CD4-positive, alpha-beta T cell (primary cell): ENCODE measurements around the gene CYP2F1. TPM values are rescaled to one million over a fixed set of nuclear protein-coding genes. Genes with fewer than 3 reads are reported as not detected.
A peak's percentile ranks its signal among the peaks of the same experiment; 100 is the strongest.

Source experiments
- ATAC-seq: fragments of 200-7000 bp; cut with Tn5 transposase; one replicate; pipeline ENCODE4 v1.10.0; 2022; ENCODE audit warnings: mild to moderate bottlenecking; ENCODE audit not compliant: poor library complexity
- CTCF ChIA-PET: fragments of 350-600 bp; sonication (Branson Sonifier 250); formaldehyde crosslinking; loops from one replicate; lab custom pipeline; 2021; ENCODE audit warnings: antibody characterized with exemption, inconsistent platforms; lab: Charles Lee
- POLR2A ChIA-PET: fragments of 350-600 bp; sonication (Branson Sonifier 250); formaldehyde crosslinking; loops from one replicate; lab custom pipeline; 2021; ENCODE audit warnings: antibody characterized with exemption, inconsistent platforms; lab: Charles Lee
- DNase-seq, 14 experiments: peaks; one replicate each; pipeline ENCODE4 v3.0.0-alpha.2; 2013 to 2020; ENCODE audit warnings: mixed read lengths in 2 of 14
- H3K27ac ChIP-seq, 2 donors: one replicate each; pipeline versions ENCODE4 v1.5.1 to v1.7.0; 2013; ENCODE audit warnings: low read length in 2 of 2, low read depth in 1 of 2, mild to moderate bottlenecking in 1 of 2
- H3K27me3 ChIP-seq, 2 experiments: 1 replicate in 1 of 2; 2 replicates in 1 of 2; pipeline versions ENCODE4 v1.6.1 to v1.7.0; 2013; ENCODE audit warnings: low read length in 2 of 2, control low read depth in 1 of 2, mild to moderate bottlenecking in 1 of 2, moderate library complexity in 1 of 2; ENCODE audit not compliant: insufficient read depth in 2 of 2, control insufficient read depth in 1 of 2
- H3K36me3 ChIP-seq: one replicate; pipeline ENCODE4 v1.6.1; 2013; ENCODE audit warnings: low read length, control low read depth; ENCODE audit not compliant: insufficient read depth
- H3K4me1 ChIP-seq: one replicate; pipeline ENCODE4 v1.6.1; 2013; ENCODE audit warnings: low read length, control low read depth; ENCODE audit not compliant: insufficient read depth
- H3K4me3 ChIP-seq: one replicate; pipeline ENCODE4 v1.5.1; 2013; ENCODE audit warnings: mild to moderate bottlenecking, low read length, moderate library complexity
- H3K9me3 ChIP-seq, 2 experiments: 1 replicate in 1 of 2; 2 replicates in 1 of 2; pipeline versions ENCODE4 v1.6.1 to v1.7.0; 2013; ENCODE audit warnings: low read length in 2 of 2, mild to moderate bottlenecking in 2 of 2, control low read depth in 1 of 2, moderate library complexity in 1 of 2; ENCODE audit not compliant: control insufficient read depth in 1 of 2, insufficient read depth in 1 of 2
- H3K27ac Mint-ChIP-seq: one replicate; pipeline ENCODE4 v1.8.0; 2020; ENCODE audit warnings: mixed read lengths
- H3K27me3 Mint-ChIP-seq: one replicate; pipeline ENCODE4 v1.8.0; 2021; ENCODE audit warnings: mixed read lengths
- H3K36me3 Mint-ChIP-seq: one replicate; pipeline ENCODE4 v1.8.0; 2021; ENCODE audit warnings: low read depth, mixed read lengths
- H3K4me1 Mint-ChIP-seq: one replicate; pipeline ENCODE4 v1.8.0; 2021; ENCODE audit warnings: low read depth, mixed read lengths
- H3K4me3 Mint-ChIP-seq: one replicate; pipeline ENCODE4 v1.8.0; 2020; ENCODE audit warnings: mild to moderate bottlenecking, mixed read lengths
- H3K9me3 Mint-ChIP-seq: one replicate; pipeline ENCODE4 v1.8.0; 2020; ENCODE audit warnings: mixed read lengths
- intact Hi-C, 2 experiments: fragments of 100-400 bp; cut with DNase I in 1 of 2; cut with micrococcal nuclease in 1 of 2; formaldehyde crosslinking; loops; one replicate each; pipeline versions ENCODE4 v1.15.1 to v1.9.0; 2023 to 2025; cut with DNase I, micrococcal nuclease
- polyA plus RNA-seq, 2 donors: library from polyadenylated mRNA; unstranded; fragments of 120-200 nt; gene quantifications; one replicate each; pipeline ENCODE4 v1.2.1, GENCODE V29; 2013
- total RNA-seq, 174 experiments: library from RNA in 2 of 174; stranded (reverse) in 2 of 174; gene quantifications; one replicate each; pipeline ENCODE4 v1.2.3 and lab custom pipeline; 2021 to 2026
- TF ChIP-seq, protein P1 (sequence below): fragments of 200-600 bp; IDR thresholded peaks from one replicate; pipeline ENCODE4 v1.8.0; 2022; ENCODE audit warnings: antibody characterized with exemption, mild to moderate bottlenecking

CYP2F1 gene, protein sequence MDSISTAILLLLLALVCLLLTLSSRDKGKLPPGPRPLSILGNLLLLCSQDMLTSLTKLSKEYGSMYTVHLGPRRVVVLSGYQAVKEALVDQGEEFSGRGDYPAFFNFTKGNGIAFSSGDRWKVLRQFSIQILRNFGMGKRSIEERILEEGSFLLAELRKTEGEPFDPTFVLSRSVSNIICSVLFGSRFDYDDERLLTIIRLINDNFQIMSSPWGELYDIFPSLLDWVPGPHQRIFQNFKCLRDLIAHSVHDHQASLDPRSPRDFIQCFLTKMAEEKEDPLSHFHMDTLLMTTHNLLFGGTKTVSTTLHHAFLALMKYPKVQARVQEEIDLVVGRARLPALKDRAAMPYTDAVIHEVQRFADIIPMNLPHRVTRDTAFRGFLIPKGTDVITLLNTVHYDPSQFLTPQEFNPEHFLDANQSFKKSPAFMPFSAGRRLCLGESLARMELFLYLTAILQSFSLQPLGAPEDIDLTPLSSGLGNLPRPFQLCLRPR
- total RNA-seq (under 1 TPM; 0.47 to 0.96 TPM), total RNA-seq (lab: John Stamatoyannopoulos, UW) (0 to 1.8 (median 0) reads per million in 172 experiments)
- 0.19 TPM for polyA plus RNA-seq (2013, experiment 1 of 2)
- polyA plus RNA-seq (2013, experiment 2 of 2), result 0.35 TPM

DNA sequence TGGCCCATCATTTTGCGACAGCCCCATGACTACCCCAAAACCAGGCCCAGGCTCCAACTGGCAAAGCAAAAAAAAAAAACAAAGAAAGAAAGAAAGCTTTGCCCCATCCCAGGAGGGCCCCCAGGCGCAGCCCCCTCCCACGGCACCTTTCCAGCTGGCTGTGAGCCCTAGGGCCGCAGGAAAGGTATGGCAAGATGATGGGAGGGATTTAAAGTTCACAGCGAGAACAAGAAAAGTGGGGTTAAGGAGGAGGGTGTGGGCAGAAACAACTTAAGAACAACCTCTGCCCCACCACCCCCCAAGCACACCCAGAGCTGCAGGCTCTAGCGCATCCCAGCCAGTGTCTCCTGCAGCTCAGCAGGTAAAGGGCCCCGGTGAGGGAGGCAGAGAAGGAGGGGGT, at the start of gene CYP2F1:
TSS of gene CYP2F1 (plus strand) at position 301 of the 400 bp plus-strand sequence. CDS start 1,757 bp downstream, outside the sequence.
- no peaks in the 10 kb centered on the region for H3K36me3 Mint-ChIP-seq
- no peaks in the 10 kb centered on the region for H3K4me1 Mint-ChIP-seq
- peaks cover 4% of the 10 kb centered on the region for H3K27me3 Mint-ChIP-seq
- TF ChIP-seq, protein P1, sequence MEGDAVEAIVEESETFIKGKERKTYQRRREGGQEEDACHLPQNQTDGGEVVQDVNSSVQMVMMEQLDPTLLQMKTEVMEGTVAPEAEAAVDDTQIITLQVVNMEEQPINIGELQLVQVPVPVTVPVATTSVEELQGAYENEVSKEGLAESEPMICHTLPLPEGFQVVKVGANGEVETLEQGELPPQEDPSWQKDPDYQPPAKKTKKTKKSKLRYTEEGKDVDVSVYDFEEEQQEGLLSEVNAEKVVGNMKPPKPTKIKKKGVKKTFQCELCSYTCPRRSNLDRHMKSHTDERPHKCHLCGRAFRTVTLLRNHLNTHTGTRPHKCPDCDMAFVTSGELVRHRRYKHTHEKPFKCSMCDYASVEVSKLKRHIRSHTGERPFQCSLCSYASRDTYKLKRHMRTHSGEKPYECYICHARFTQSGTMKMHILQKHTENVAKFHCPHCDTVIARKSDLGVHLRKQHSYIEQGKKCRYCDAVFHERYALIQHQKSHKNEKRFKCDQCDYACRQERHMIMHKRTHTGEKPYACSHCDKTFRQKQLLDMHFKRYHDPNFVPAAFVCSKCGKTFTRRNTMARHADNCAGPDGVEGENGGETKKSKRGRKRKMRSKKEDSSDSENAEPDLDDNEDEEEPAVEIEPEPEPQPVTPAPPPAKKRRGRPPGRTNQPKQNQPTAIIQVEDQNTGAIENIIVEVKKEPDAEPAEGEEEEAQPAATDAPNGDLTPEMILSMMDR, result no peak
- Histone ChIP-seq H3K27ac (no peak within 1 kb of the TSS), H3K4me1 (no peaks in the 10 kb centered on the region), H3K36me3 (no peaks in the 10 kb centered on the region), H3K9me3 (peaks cover 0 to 8% of the 10 kb centered on the region in 2 experiments), H3K27me3 (no peaks in the 10 kb centered on the region), H3K4me3 (no peak within 1 kb of the TSS)
- ATAC-seq, result no peak
- POLR2A ChIA-PET, result no interaction called here
- CTCF ChIA-PET, result no interaction called here
- H3K27ac Mint-ChIP-seq, result no peak within 1 kb of the TSS
- H3K4me3 Mint-ChIP-seq, result no peak within 1 kb of the TSS
- H3K9me3 Mint-ChIP-seq, result no peaks in the 10 kb centered on the region
- intact Hi-C loops, result no loop called here
- DNase-seq, result no peak

DNA sequence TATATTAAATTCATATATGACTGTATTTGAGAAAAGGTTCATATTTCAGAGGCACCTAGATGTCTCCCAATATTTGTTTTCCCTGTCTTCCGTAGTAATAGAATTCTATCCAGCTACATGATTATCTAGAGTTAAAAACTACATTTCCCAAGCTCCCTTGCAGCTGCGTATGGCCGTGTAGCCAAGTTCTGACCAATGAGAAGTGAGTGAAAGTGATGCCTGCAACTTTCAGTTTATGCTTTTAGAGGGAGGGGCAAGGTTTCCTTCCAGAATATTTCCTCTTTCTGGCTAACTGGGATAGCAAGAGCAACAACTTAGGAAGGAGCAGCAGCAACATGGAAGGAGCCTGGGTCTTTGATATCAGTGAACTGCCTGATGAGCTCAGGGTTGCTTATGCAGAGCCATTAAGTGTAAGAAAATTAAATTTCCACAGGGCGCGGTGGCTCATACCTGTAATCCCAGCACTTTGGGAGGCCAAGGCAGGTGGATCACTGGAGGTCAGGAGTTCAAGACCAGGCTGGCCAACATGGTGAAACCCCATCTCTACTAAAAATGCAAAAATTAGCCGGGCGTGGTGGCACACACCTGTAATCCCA, 49.2 kb upstream of the CYP2F1 start:
- H3K4me3 Mint-ChIP-seq, result no peak overlapping the region
- peaks cover 58% of the 10 kb centered on the region for H3K27me3 Mint-ChIP-seq
- no peak for ATAC-seq

DNA sequence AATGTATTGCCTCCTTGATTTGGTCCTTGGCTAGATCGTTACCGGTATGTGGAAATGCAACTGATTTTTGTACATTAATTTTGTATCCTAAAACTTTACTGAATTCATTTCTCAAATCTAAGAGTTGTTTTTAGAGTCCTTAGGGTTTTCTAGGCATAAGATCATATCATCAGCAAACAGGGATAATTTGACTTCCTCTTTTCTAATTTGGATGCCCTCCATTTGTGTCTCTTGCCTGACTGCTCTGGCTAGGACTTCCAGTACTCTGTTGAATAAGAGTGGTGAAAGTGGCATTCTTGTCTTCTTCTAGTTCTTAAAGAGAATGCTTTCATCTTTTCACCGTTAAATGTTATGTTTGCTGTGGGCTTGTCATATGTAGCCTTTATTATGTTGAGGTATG, 37.9 kb upstream of the CYP2F1 start:
- POLR2A ChIA-PET, result no interaction called here
- Mint-ChIP-seq H3K4me1 (no peaks in the 10 kb centered on the region), H3K4me3 (no peak overlapping the region)

More for the DNA sequence above, 49.2 kb upstream of the CYP2F1 start:
- H3K4me1 Mint-ChIP-seq, result no peaks in the 10 kb centered on the region
- Histone ChIP-seq H3K27me3 (peaks cover 4 to 5% of the 10 kb centered on the region in 2 experiments), H3K4me3 (no peak overlapping the region), H3K27ac (no peak overlapping the region), H3K4me1 (no peaks in the 10 kb centered on the region), H3K9me3 (no peaks in the 10 kb centered on the region), H3K36me3 (no peaks in the 10 kb centered on the region)
- DNase-seq, result peak in 2 of 14 experiments; percentile 12 to 19
- H3K9me3 Mint-ChIP-seq, result no peaks in the 10 kb centered on the region
- no peak overlapping the region for H3K27ac Mint-ChIP-seq
- no peaks in the 10 kb centered on the region for H3K36me3 Mint-ChIP-seq
- POLR2A ChIA-PET, result no interaction called here
- CTCF ChIA-PET, result no interaction called here
- intact Hi-C loops, result no loop called here
- TF ChIP-seq, protein P1, result no peak

More for the DNA sequence above, 37.9 kb upstream of the CYP2F1 start:
- Histone ChIP-seq H3K4me1 (no peaks in the 10 kb centered on the region), H3K27me3 (peaks cover 0 to 5% of the 10 kb centered on the region in 2 experiments), H3K9me3 (peaks cover 2 to 13% of the 10 kb centered on the region in 2 experiments), H3K36me3 (no peaks in the 10 kb centered on the region), H3K4me3 (no peak overlapping the region), H3K27ac (no peak overlapping the region)
- Mint-ChIP-seq H3K36me3 (no peaks in the 10 kb centered on the region), H3K27ac (no peak overlapping the region), H3K27me3 (peaks cover 67% of the 10 kb centered on the region), H3K9me3 (peaks cover 10% of the 10 kb centered on the region)
- TF ChIP-seq, protein P1, result no peak
- DNase-seq (no peak), ATAC-seq (no peak)
- CTCF ChIA-PET, result no interaction called here
- intact Hi-C loops, result no loop called here
